Brain microvascular endothelial cell (primary cell): ENCODE measurements around the gene ZFYVE9.

Experiments
- DNase-seq: peaks from one replicate; pipeline ENCODE4 v3.0.0-alpha.2; 2020
- H3K27ac ChIP-seq: fragments of 250-450 bp; sonication (Bioruptor Pico); 2 replicates; pipeline ENCODE4 v1.5.1; 2020; ENCODE audit warnings: mild to moderate bottlenecking, moderate library complexity
- H3K27me3 ChIP-seq: fragments of 250-450 bp; sonication (Bioruptor Pico); replicated peaks from 2 replicates; pipeline ENCODE4 v1.5.1; 2020; ENCODE audit warnings: mild to moderate bottlenecking
- H3K36me3 ChIP-seq: fragments of 250-450 bp; sonication (Bioruptor Pico); replicated peaks from 2 replicates; pipeline ENCODE4 v1.5.1; 2020; ENCODE audit warnings: mild to moderate bottlenecking
- H3K4me3 ChIP-seq: 2 replicates; pipeline ENCODE4 v1.5.1; 2011; ENCODE audit warnings: low read depth, mild to moderate bottlenecking, control low read depth, low read length, moderate library complexity
- in situ Hi-C: cut with HindIII; loops from 2 replicates; pipeline ENCODE4 v1.10.0; 2017; ENCODE audit warnings: low sequenced_read_pairs, low pct_ligation_motif_present
- TF ChIP-seq, protein P1 (sequence below): IDR thresholded peaks from 2 replicates; pipeline ENCODE4 v1.5.1; 2011; ENCODE audit warnings: low read depth, mild to moderate bottlenecking, moderate library complexity, low read length, control low read depth, inconsistent platforms; ENCODE audit errors: missing control alignments

The ZFYVE9 gene

DNA sequence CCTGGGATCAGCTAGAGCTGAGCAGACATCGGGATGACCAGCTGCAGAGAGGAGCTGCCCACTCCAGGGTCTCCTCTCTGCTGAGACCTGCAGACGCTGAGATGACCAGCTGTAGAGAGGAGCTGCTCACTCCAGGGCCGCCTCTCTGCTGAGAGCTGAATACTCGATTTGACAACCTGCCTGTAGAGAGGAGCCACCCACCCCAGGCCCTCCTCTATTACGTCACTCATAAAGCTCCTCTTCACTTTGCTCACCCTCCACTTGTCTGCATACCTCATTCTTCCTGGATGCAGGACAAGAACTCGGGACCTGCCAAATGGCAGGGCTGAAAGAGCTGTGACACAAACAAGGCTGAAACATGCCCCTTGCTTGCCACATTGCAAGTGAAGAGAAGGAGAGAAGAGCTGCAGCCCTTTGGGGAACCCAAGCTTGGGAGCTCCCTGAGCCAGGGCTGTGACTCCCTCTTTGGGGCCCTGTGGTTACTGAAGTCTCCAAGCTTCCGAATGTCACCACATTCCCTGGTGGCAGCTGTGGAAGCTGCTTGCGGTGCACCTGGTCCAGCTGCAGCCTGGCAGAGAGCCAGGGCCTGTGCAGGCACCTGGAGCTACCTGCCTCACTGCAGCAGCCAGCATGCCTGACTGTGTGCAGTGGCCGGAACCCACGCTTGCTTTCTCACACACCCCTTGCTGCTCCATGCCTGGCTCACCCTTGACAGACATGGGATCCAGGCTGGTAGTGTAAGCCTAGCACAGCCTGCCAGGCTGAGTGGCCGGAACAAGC lies 164.5 kb downstream of the ZFYVE9 start:
- Histone ChIP-seq H3K27me3 (no peaks in the 10 kb centered on the region), H3K4me3 (no peak overlapping the region), H3K27ac (no peak overlapping the region), H3K36me3 (no peaks in the 10 kb centered on the region)
- TF ChIP-seq, protein P1, sequence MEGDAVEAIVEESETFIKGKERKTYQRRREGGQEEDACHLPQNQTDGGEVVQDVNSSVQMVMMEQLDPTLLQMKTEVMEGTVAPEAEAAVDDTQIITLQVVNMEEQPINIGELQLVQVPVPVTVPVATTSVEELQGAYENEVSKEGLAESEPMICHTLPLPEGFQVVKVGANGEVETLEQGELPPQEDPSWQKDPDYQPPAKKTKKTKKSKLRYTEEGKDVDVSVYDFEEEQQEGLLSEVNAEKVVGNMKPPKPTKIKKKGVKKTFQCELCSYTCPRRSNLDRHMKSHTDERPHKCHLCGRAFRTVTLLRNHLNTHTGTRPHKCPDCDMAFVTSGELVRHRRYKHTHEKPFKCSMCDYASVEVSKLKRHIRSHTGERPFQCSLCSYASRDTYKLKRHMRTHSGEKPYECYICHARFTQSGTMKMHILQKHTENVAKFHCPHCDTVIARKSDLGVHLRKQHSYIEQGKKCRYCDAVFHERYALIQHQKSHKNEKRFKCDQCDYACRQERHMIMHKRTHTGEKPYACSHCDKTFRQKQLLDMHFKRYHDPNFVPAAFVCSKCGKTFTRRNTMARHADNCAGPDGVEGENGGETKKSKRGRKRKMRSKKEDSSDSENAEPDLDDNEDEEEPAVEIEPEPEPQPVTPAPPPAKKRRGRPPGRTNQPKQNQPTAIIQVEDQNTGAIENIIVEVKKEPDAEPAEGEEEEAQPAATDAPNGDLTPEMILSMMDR = no peak
- no peak for DNase-seq
- in situ Hi-C loops = no loop called here

DNA sequence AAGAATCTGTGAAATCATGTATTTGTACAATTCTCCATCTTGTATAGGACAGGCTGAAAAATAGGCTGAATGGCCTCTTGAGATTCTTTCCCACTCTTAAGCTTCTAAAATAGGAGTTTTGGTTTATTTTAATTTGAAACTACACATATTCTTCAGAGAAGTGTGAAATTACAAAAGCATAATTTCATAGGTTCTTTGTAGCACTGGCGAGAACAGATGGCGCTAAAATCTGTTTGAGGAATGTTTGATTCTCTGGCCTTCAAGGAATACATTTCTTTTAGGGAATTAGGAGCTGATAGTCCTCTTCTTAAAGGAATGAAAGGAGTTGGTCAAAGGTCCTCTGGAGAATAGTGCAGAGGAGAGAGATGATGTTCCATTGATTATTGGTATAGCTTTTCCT lies 179.2 kb downstream of the ZFYVE9 start:
- Histone ChIP-seq H3K36me3 (no peaks in the 10 kb centered on the region), H3K4me3 (no peak overlapping the region), H3K27me3 (no peaks in the 10 kb centered on the region), H3K27ac (no peak overlapping the region)
- in situ Hi-C loops = no loop called here
- no peak for DNase-seq
- TF ChIP-seq, protein P1 = no peak

- in situ Hi-C loops = no loop called here
- Histone ChIP-seq H3K27ac (no peak overlapping the region), H3K4me3 (no peak overlapping the region)
These were observed 181.8 kb downstream of the ZFYVE9 start for GRCh38 chr1:52323731-52324130.

DNA sequence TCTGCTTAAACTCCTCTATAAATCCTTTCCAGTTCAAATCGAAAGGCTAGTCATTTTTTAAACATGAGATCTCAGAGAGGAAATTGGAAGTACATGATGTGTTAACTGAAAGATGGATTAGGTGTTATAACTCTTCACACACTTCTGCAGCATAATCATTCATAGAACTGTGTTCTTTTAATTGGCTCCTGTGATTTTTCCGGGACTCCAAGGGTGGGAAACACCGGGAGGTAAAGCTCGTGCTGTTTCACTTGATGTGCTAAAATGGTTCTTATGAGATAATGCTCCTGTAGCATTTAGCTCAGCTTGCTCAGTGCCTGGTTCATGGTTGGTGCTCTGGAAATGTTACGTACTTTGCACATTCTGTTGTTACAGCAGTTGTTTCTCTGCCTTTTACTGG lies 183.9 kb downstream of the ZFYVE9 start:
- in situ Hi-C loops = no loop called here

More at GRCh38 chr1:52323731-52324130, 181.8 kb downstream of the ZFYVE9 start:
- Histone ChIP-seq H3K36me3 (no peaks in the 10 kb centered on the region), H3K27me3 (no peaks in the 10 kb centered on the region)
- TF ChIP-seq, protein P1 = no peak
- no peak for DNase-seq

GRCh38 chr1:52328615-52329014 lies 186.7 kb downstream of the ZFYVE9 start:
- Histone ChIP-seq H3K36me3 (no peaks in the 10 kb centered on the region), H3K27me3 (no peaks in the 10 kb centered on the region), H3K4me3 (no peak overlapping the region), H3K27ac (no peak overlapping the region)
- in situ Hi-C loops = no loop called here
- DNase-seq = no peak
- TF ChIP-seq, protein P1 = no peak

More for the DNA sequence above, 183.9 kb downstream of the ZFYVE9 start:
- Histone ChIP-seq H3K4me3 (no peak overlapping the region), H3K27ac (no peak overlapping the region), H3K27me3 (no peaks in the 10 kb centered on the region), H3K36me3 (no peaks in the 10 kb centered on the region)
- TF ChIP-seq, protein P1 = no peak
- no peak for DNase-seq

DNA sequence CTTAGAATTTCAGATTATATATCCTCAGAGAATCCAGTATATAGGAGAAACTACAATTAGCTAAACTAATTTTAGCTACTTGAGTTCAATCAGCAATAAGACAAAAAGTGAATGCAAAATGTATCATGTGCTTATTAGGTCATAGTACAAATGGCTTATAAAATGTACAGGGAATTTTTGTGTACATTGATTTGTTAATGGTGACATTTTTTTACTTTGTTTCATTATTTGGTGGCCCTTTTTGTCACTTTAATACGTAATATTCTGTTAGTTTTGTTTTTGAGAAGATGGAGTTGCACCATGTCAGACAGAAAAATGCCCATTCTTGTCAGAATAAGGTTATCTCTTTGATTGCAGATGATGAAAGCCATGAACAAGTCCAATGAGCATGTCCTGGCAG lies 190.5 kb downstream of the ZFYVE9 start:
- no peak overlapping the region for H3K27ac ChIP-seq

More for the DNA sequence above, 190.5 kb downstream of the ZFYVE9 start:
- Histone ChIP-seq H3K27me3 (no peaks in the 10 kb centered on the region), H3K4me3 (no peak overlapping the region), H3K36me3 (no peaks in the 10 kb centered on the region)
- in situ Hi-C loops = no loop called here
- TF ChIP-seq, protein P1 = no peak
- no peak for DNase-seq
